AG09309 (cell line): Measurements from ENCODE around the gene EYA3.

Source experiments
- DNase-seq: peaks from one replicate; pipeline ENCODE4 v3.0.0-alpha.2; 2010; ENCODE audit warnings: low read depth
- H3K4me3 ChIP-seq: 2 replicates; pipeline ENCODE4 v1.5.1; 2011; ENCODE audit warnings: mild to moderate bottlenecking, low read depth, low read length, moderate library complexity; ENCODE audit not compliant: control insufficient read depth
- TF ChIP-seq, protein P1 (sequence below): IDR thresholded peaks from 2 replicates; pipeline ENCODE4 v1.5.1; 2011; ENCODE audit warnings: mild to moderate bottlenecking, low read depth, low read length, inconsistent platforms; ENCODE audit not compliant: insufficient read depth, control insufficient read depth; ENCODE audit errors: missing control alignments

EYA3 gene

GRCh38 chr1:27928216-27928954 is 160.0 kb downstream of the EYA3 start:
- no peak overlapping the region for H3K4me3 ChIP-seq
- DNase-seq, result no peak
- TF ChIP-seq, protein P1, sequence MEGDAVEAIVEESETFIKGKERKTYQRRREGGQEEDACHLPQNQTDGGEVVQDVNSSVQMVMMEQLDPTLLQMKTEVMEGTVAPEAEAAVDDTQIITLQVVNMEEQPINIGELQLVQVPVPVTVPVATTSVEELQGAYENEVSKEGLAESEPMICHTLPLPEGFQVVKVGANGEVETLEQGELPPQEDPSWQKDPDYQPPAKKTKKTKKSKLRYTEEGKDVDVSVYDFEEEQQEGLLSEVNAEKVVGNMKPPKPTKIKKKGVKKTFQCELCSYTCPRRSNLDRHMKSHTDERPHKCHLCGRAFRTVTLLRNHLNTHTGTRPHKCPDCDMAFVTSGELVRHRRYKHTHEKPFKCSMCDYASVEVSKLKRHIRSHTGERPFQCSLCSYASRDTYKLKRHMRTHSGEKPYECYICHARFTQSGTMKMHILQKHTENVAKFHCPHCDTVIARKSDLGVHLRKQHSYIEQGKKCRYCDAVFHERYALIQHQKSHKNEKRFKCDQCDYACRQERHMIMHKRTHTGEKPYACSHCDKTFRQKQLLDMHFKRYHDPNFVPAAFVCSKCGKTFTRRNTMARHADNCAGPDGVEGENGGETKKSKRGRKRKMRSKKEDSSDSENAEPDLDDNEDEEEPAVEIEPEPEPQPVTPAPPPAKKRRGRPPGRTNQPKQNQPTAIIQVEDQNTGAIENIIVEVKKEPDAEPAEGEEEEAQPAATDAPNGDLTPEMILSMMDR, result peak; percentile 4

DNA sequence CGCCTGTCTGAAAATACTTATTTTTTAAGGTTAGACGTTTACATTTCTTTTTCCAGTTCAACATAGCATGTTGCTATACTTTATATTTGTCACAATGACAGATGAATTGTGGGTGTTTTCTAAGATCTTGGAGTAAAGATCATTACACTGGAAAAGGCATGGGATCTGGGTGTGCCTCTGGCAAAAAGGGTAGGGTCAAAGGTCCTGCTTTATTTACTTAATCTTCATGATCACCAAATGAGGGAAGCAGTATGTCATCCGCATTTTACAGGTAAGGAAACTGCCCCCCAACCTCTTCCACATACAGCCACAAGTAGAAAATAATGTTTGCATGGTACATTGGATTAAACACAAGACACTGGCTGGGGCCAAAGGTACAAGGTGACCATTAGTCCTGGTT is 166.1 kb downstream of the EYA3 start:
- no peak overlapping the region for H3K4me3 ChIP-seq
- no peak for DNase-seq
- TF ChIP-seq, protein P1, result no peak
